PFSK-1 (cell line): ENCODE measurements around the gene GOLGA2.

ENCODE experiments used
- FOXP2 ChIP-seq: optimal IDR thresholded peaks from 2 replicates; pipeline ENCODE3; 2011; ENCODE audit warnings: borderline replicate concordance, control low read depth, inconsistent platforms; ENCODE audit not compliant: insufficient read depth; ENCODE audit errors: extremely low read length, extremely low read depth
- POLR2AphosphoS5 ChIP-seq: IDR thresholded peaks from 2 replicates; pipeline ENCODE4 v1.6.1; 2012; ENCODE audit warnings: low read depth, mild to moderate bottlenecking, control low read depth, low read length, moderate library complexity
- REST ChIP-seq, 2 experiments: IDR thresholded peaks; 2 replicates each; pipeline versions ENCODE4 v1.6.1 to v1.8.0; 2011 to 2012; ENCODE audit warnings: low read depth in 2 of 2, low read length in 2 of 2, control low read depth in 1 of 2, inconsistent platforms in 1 of 2, mild to moderate bottlenecking in 1 of 2, moderate library complexity in 1 of 2; ENCODE audit not compliant: insufficient read depth in 1 of 2
- SIN3A ChIP-seq: IDR thresholded peaks from 2 replicates; pipeline ENCODE4 v1.6.1; 2012; ENCODE audit warnings: mild to moderate bottlenecking, low read length, moderate library complexity, borderline replicate concordance; ENCODE audit not compliant: insufficient read depth
- TAF1 ChIP-seq: IDR thresholded peaks from 2 replicates; pipeline ENCODE4 v1.6.1; 2012; ENCODE audit warnings: low read length, control low read depth, borderline replicate concordance; ENCODE audit not compliant: insufficient read depth

The GOLGA2 gene

GRCh38 chr9:128222026-128222425 is 53.8 kb downstream of the GOLGA2 start:
- no peak for TF ChIP-seq TAF1
- TF ChIP-seq SIN3A: no peak
- no peak for TF ChIP-seq FOXP2
- no peak for TF ChIP-seq REST (IDR thresholded peaks at IDR 0.05; ENCODE audit: insufficient read depth in 1 of 2, low read depth in 2 of 2, low read length in 2 of 2)
- no peak for TF ChIP-seq POLR2AphosphoS5

- TF ChIP-seq REST (IDR thresholded peaks at IDR 0.05; ENCODE audit: insufficient read depth in 1 of 2, low read depth in 2 of 2, low read length in 2 of 2): no peak
- no peak for TF ChIP-seq TAF1
- TF ChIP-seq POLR2AphosphoS5: no peak
- no peak for TF ChIP-seq SIN3A
- TF ChIP-seq FOXP2: no peak
Measured at GRCh38 chr9:128219831-128220230, 56.0 kb downstream of the GOLGA2 start.

- TF ChIP-seq TAF1: no peak
- TF ChIP-seq REST (IDR thresholded peaks at IDR 0.05; ENCODE audit: insufficient read depth in 1 of 2, low read depth in 2 of 2, low read length in 2 of 2): peak; percentile 37 to 82; a peak in 2 of 4 replicates
Measured at GRCh38 chr9:128218518-128219389, 57.1 kb downstream of the GOLGA2 start.

- no peak for TF ChIP-seq POLR2AphosphoS5
- TF ChIP-seq TAF1: no peak
- no peak for TF ChIP-seq SIN3A
- no peak for TF ChIP-seq FOXP2
- TF ChIP-seq REST (IDR thresholded peaks at IDR 0.05; ENCODE audit: insufficient read depth in 1 of 2, low read depth in 2 of 2, low read length in 2 of 2): no peak
Measured at GRCh38 chr9:128218172-128218517, 57.7 kb downstream of the GOLGA2 start.
